ENCODE results near the gene PLPP4. TPM values are rescaled to one million over a fixed set of nuclear protein-coding genes. Genes with fewer than 3 reads are reported as not detected.

The PLPP4 gene
- total RNA-seq, 1 donor from 2014 or later = not detected

GRCh38 chr10:120553911-120554310 is 96.9 kb downstream of the PLPP4 start:
- Histone ChIP-seq H3K36me3 (no peaks in the 10 kb centered on the region), H3K4me3 (no peak overlapping the region), H3K9me3 (no peaks in the 10 kb centered on the region), H3K27ac (no peak overlapping the region), H3K4me1 (no peaks in the 10 kb centered on the region), H3K27me3 (no peaks in the 10 kb centered on the region)
- DNase-seq (ENCODE audit: low spot score in 2 of 2) = no peak
- intact Hi-C loops (cut with DNase I) = no loop called here
- no peak for TF ChIP-seq CTCF (IDR thresholded peaks at IDR 0.05)

DNA sequence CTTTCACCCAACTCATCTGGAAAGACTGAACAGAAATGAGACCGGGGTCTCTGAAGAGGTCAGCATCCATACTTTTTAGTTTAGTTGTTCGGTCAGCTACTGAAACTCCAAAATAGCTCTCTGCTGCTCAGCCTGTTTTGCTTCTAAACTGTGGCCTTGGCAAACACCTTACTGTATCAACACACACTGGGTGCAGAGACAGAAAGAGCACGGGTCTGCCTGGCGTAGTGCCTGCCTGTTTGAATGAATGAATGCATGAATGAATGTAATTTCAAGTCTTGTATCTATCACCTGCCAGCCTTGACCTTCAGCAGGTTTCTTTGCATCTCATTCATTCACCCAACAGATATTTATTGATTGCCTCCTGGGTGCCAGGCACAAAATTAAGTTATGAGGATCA is 98.4 kb downstream of the PLPP4 start:
- no peak for TF ChIP-seq CTCF (IDR thresholded peaks at IDR 0.05)
- Histone ChIP-seq H3K27me3 (no peaks in the 10 kb centered on the region), H3K4me1 (no peaks in the 10 kb centered on the region), H3K27ac (no peak overlapping the region), H3K4me3 (no peak overlapping the region), H3K9me3 (no peaks in the 10 kb centered on the region), H3K36me3 (no peaks in the 10 kb centered on the region)
- intact Hi-C loops (cut with DNase I) = no loop called here
- DNase-seq (ENCODE audit: low spot score in 2 of 2) = no peak

DNA sequence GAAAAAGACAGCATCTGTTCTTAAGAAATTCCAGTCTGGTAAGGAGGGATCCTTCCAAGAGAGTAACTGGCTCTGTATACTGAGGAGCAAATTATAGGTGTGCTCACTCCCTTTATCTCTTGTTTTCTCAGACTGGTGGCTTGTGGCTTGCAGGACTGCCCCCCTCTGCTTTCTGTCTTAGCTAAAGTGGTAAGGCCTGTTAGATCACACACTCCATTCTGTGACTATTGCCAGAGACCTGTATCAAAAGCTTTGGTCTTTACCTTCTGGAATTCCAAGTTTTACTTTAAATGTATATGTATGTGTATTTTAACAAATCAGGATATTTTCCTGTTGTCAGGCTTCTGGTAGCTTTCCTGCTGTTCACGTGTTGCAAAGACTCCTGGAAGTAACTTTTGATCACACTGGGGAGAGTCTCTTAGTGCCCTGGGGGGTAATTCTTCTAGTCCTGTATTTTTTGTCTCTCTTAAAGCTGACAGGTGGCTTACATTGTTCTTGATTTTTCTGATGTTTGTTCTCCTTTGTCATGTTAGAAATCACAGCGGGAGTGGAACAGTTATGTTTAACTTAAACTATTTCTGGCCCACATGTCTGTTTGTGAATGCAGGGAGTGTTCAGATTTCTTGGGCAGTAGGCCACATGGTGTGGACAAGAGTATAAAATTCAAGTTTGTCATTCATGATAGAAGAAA is 99.0 kb downstream of the PLPP4 start:
- Histone ChIP-seq H3K27me3 (no peaks in the 10 kb centered on the region), H3K27ac (no peak overlapping the region), H3K4me3 (no peak overlapping the region), H3K4me1 (no peaks in the 10 kb centered on the region), H3K36me3 (no peaks in the 10 kb centered on the region), H3K9me3 (no peaks in the 10 kb centered on the region)
- intact Hi-C loops (cut with DNase I) = no loop called here
- TF ChIP-seq CTCF (IDR thresholded peaks at IDR 0.05) = no peak
- DNase-seq (ENCODE audit: low spot score in 2 of 2) = no peak

GRCh38 chr10:120557311-120557710 is 100.3 kb downstream of the PLPP4 start:
- Histone ChIP-seq H3K36me3 (no peaks in the 10 kb centered on the region), H3K4me3 (no peak overlapping the region), H3K9me3 (no peaks in the 10 kb centered on the region), H3K4me1 (no peaks in the 10 kb centered on the region), H3K27me3 (no peaks in the 10 kb centered on the region), H3K27ac (no peak overlapping the region)
- intact Hi-C loops (cut with DNase I) = no loop called here
- TF ChIP-seq CTCF (IDR thresholded peaks at IDR 0.05) = no peak
- DNase-seq (ENCODE audit: low spot score in 2 of 2) = no peak

GRCh38 chr10:120559800-120560199 is 102.8 kb downstream of the PLPP4 start:
- TF ChIP-seq CTCF (IDR thresholded peaks at IDR 0.05) = no peak
- intact Hi-C loops (cut with DNase I) = no loop called here
- H3K36me3 ChIP-seq = no peaks in the 10 kb centered on the region
- no peak overlapping the region for H3K27ac ChIP-seq
- no peak for DNase-seq (ENCODE audit: low spot score in 2 of 2)
- H3K4me3 ChIP-seq = no peak overlapping the region
- no peaks in the 10 kb centered on the region for H3K4me1 ChIP-seq
- H3K27me3 ChIP-seq = no peaks in the 10 kb centered on the region
- H3K9me3 ChIP-seq = no peaks in the 10 kb centered on the region

DNA sequence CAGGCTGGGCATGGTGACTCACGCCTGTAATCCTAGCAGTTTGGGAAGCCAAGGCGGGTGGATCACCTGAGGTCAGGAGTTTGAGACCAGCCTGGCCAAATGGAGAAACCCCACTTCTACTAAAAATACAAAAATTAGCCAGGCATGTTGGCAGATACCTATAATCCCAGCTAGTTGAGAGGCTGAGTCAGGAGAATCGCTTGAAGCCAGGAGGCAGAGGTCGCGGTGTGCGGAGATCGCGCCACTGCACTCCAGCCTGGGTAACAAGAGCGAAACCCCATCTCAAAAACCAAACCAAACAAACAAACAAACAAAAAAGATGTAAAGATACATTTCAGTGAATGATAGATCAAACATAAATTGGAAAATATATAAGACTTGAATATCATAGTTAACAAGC is 105.9 kb downstream of the PLPP4 start:
- intact Hi-C loops (cut with DNase I) = no loop called here
- Histone ChIP-seq H3K9me3 (no peaks in the 10 kb centered on the region), H3K4me3 (no peak overlapping the region), H3K36me3 (no peaks in the 10 kb centered on the region), H3K27me3 (no peaks in the 10 kb centered on the region), H3K4me1 (no peaks in the 10 kb centered on the region), H3K27ac (no peak overlapping the region)
- no peak for TF ChIP-seq CTCF (IDR thresholded peaks at IDR 0.05)
- DNase-seq (ENCODE audit: low spot score in 2 of 2) = no peak
